SJCRH30 (cell line): Measurements from ENCODE around the gene ANKMY2. TPM values are rescaled to one million over a fixed set of nuclear protein-coding genes. Genes with fewer than 3 reads are reported as not detected.
A peak's percentile ranks its signal among the peaks of the same experiment; 100 is the strongest.
"Not testable (repeated sequence)": the region's sequence is repeated elsewhere in the genome, so short reads cannot be mapped to it uniquely, and the experiment has no call there.

Source experiments
- DNase-seq, 2 experiments: peaks; one replicate each; pipeline ENCODE4 v3.0.0-alpha.2; 2015 to 2020
- H3K27ac ChIP-seq: fragments of 250-450 bp; sonication (Bioruptor Pico); 2 replicates; pipeline ENCODE4 v1.5.1; 2020; ENCODE audit warnings: mild to moderate bottlenecking, moderate library complexity
- H3K27me3 ChIP-seq: fragments of 250-450 bp; sonication (Bioruptor Pico); 2 replicates; pipeline ENCODE4 v1.5.1; 2020; ENCODE audit warnings: mild to moderate bottlenecking, moderate library complexity
- H3K36me3 ChIP-seq: fragments of 250-450 bp; sonication (Bioruptor Pico); 2 replicates; pipeline ENCODE4 v1.5.1; 2020; ENCODE audit warnings: mild to moderate bottlenecking, moderate library complexity
- H3K4me1 ChIP-seq: fragments of 250-450 bp; sonication (Bioruptor Pico); 2 replicates; pipeline ENCODE4 v1.5.1; 2020; ENCODE audit warnings: mild to moderate bottlenecking, moderate library complexity
- H3K4me3 ChIP-seq: fragments of 250-450 bp; sonication (Bioruptor Pico); 2 replicates; pipeline ENCODE4 v1.5.1; 2020; ENCODE audit warnings: mild to moderate bottlenecking, moderate library complexity
- H3K9me3 ChIP-seq: fragments of 250-450 bp; sonication (Bioruptor Pico); replicated peaks from 2 replicates; pipeline ENCODE4 v1.5.1; 2020; ENCODE audit warnings: mild to moderate bottlenecking, moderate library complexity
- total RNA-seq: library from RNA; depleted of rRNA; stranded (reverse); fragments of >200 nt; shearing (Covaris generic); gene quantifications from 2 replicates; pipeline ENCODE4 v1.2.3, GENCODE V29; 2014

The ANKMY2 gene
- total RNA-seq, 1 experiment from 2014 or later, result 36.6 TPM

GRCh38 chr7:16668978-16669377 lies 23.4 kb upstream of the ANKMY2 start:
- no peaks in the 10 kb centered on the region for H3K4me1 ChIP-seq
- H3K36me3 ChIP-seq, result peaks cover 70% of the 10 kb centered on the region
- H3K27ac ChIP-seq, result no peak overlapping the region
- no peaks in the 10 kb centered on the region for H3K27me3 ChIP-seq
- H3K4me3 ChIP-seq, result no peak overlapping the region
- no peaks in the 10 kb centered on the region for H3K9me3 ChIP-seq
- DNase-seq, result no peak

- H3K9me3 ChIP-seq, result no peaks in the 10 kb centered on the region; the same call in 1 of the 2 replicates
- no peaks in the 10 kb centered on the region for H3K27me3 ChIP-seq
- DNase-seq, result no peak
- no peaks in the 10 kb centered on the region for H3K4me1 ChIP-seq
- H3K27ac ChIP-seq, result no peak overlapping the region
- no peak overlapping the region for H3K4me3 ChIP-seq
- peaks cover 64% of the 10 kb centered on the region for H3K36me3 ChIP-seq
Measured at GRCh38 chr7:16668049-16668858, 22.7 kb upstream of the ANKMY2 start.

GRCh38 chr7:16667355-16667754 lies 21.8 kb upstream of the ANKMY2 start:
- H3K9me3 ChIP-seq, result peaks cover 3% of the 10 kb centered on the region; the same call in 1 of the 2 replicates
- peaks cover 59% of the 10 kb centered on the region for H3K36me3 ChIP-seq
- H3K27me3 ChIP-seq, result no peaks in the 10 kb centered on the region
- H3K4me1 ChIP-seq, result no peaks in the 10 kb centered on the region
- DNase-seq, result no peak
- no peak overlapping the region for H3K4me3 ChIP-seq
- no peak overlapping the region for H3K27ac ChIP-seq

GRCh38 chr7:16661924-16662323 lies 16.4 kb upstream of the ANKMY2 start:
- Histone ChIP-seq H3K36me3 (peaks cover 25% of the 10 kb centered on the region), H3K9me3 (peaks cover 3% of the 10 kb centered on the region; the same call in 1 of the 2 replicates), H3K27ac (no peak overlapping the region), H3K4me3 (no peak overlapping the region), H3K4me1 (peaks cover 9% of the 10 kb centered on the region), H3K27me3 (no peaks in the 10 kb centered on the region)
- no peak for DNase-seq

- Histone ChIP-seq H3K27ac (no peak overlapping the region), H3K4me3 (no peak overlapping the region), H3K27me3 (no peaks in the 10 kb centered on the region), H3K36me3 (peaks cover 23% of the 10 kb centered on the region), H3K9me3 (peaks cover 3% of the 10 kb centered on the region; the same call in 1 of the 2 replicates), H3K4me1 (peaks cover 9% of the 10 kb centered on the region)
- peak in 1 of 2 experiments; percentile 26 for DNase-seq
Measured at GRCh38 chr7:16660702-16661464, 15.3 kb upstream of the ANKMY2 start.

- not testable (repeated sequence) for H3K4me1 ChIP-seq, H3K9me3 ChIP-seq, H3K4me3 ChIP-seq, DNase-seq, H3K27me3 ChIP-seq, H3K27ac ChIP-seq
- peaks cover 18% of the 10 kb centered on the region for H3K36me3 ChIP-seq
Measured at GRCh38 chr7:16659854-16660497, 14.4 kb upstream of the ANKMY2 start.

- no peaks in the 10 kb centered on the region for H3K9me3 ChIP-seq
- no peak overlapping the region for H3K27ac ChIP-seq
- H3K4me3 ChIP-seq, result no peak overlapping the region
Measured at GRCh38 chr7:16657656-16658279, 12.2 kb upstream of the ANKMY2 start.

GRCh38 chr7:16656141-16656540 lies 10.6 kb upstream of the ANKMY2 start:
- H3K36me3 ChIP-seq, result peaks cover 17% of the 10 kb centered on the region
- no peaks in the 10 kb centered on the region for H3K9me3 ChIP-seq
- H3K4me1 ChIP-seq, result peaks cover 8% of the 10 kb centered on the region
- H3K27ac ChIP-seq, result no peak overlapping the region
- no peak overlapping the region for H3K4me3 ChIP-seq
- DNase-seq, result no peak
- H3K27me3 ChIP-seq, result no peaks in the 10 kb centered on the region

More at GRCh38 chr7:16657656-16658279, 12.2 kb upstream of the ANKMY2 start:
- peak in 1 of 2 experiments; percentile 8 for DNase-seq
- H3K27me3 ChIP-seq, result no peaks in the 10 kb centered on the region
- peaks cover 9% of the 10 kb centered on the region for H3K4me1 ChIP-seq
- peaks cover 15% of the 10 kb centered on the region for H3K36me3 ChIP-seq

- no peak overlapping the region for H3K27ac ChIP-seq
- H3K4me1 ChIP-seq, result peaks cover under 1% of the 10 kb centered on the region
- peaks cover 17% of the 10 kb centered on the region for H3K36me3 ChIP-seq
- H3K4me3 ChIP-seq, result no peak overlapping the region
- H3K9me3 ChIP-seq, result no peaks in the 10 kb centered on the region
- no peaks in the 10 kb centered on the region for H3K27me3 ChIP-seq
- no peak for DNase-seq
Measured at GRCh38 chr7:16655394-16655793, 9.8 kb upstream of the ANKMY2 start.

GRCh38 chr7:16652888-16653287 lies 7.3 kb upstream of the ANKMY2 start:
- H3K36me3 ChIP-seq, result peaks cover 14% of the 10 kb centered on the region
- H3K4me3 ChIP-seq, result no peak overlapping the region
- no peaks in the 10 kb centered on the region for H3K9me3 ChIP-seq
- H3K27ac ChIP-seq, result no peak overlapping the region
- H3K27me3 ChIP-seq, result no peaks in the 10 kb centered on the region
- DNase-seq, result no peak
- H3K4me1 ChIP-seq, result peaks cover under 1% of the 10 kb centered on the region

- Histone ChIP-seq H3K9me3 (no peaks in the 10 kb centered on the region), H3K36me3 (peaks cover 14% of the 10 kb centered on the region), H3K4me3 (no peak overlapping the region), H3K4me1 (peaks cover 6% of the 10 kb centered on the region), H3K27me3 (no peaks in the 10 kb centered on the region), H3K27ac (no peak overlapping the region)
- DNase-seq, result no peak
Measured at GRCh38 chr7:16652240-16652583, 6.7 kb upstream of the ANKMY2 start.

- Histone ChIP-seq H3K27me3 (no peaks in the 10 kb centered on the region), H3K36me3 (peaks cover 8% of the 10 kb centered on the region), H3K4me3 (no peak overlapping the region), H3K9me3 (no peaks in the 10 kb centered on the region), H3K27ac (no peak overlapping the region), H3K4me1 (peaks cover 6% of the 10 kb centered on the region)
- DNase-seq, result no peak
Measured at GRCh38 chr7:16651396-16652239, 6.1 kb upstream of the ANKMY2 start.

- Histone ChIP-seq H3K36me3 (peaks cover 2% of the 10 kb centered on the region; the same call in 1 of the 2 replicates), H3K27ac (no peak overlapping the region), H3K27me3 (no peaks in the 10 kb centered on the region), H3K9me3 (no peaks in the 10 kb centered on the region), H3K4me1 (peaks cover 6% of the 10 kb centered on the region), H3K4me3 (no peak overlapping the region)
- no peak for DNase-seq
Measured at GRCh38 chr7:16650266-16650665, 4.7 kb upstream of the ANKMY2 start.

GRCh38 chr7:16649196-16649595 lies 3.6 kb upstream of the ANKMY2 start:
- peaks cover 6% of the 10 kb centered on the region for H3K4me1 ChIP-seq
- no peaks in the 10 kb centered on the region for H3K9me3 ChIP-seq
- H3K27ac ChIP-seq, result no peak overlapping the region
- no peaks in the 10 kb centered on the region for H3K27me3 ChIP-seq
- peaks cover 2% of the 10 kb centered on the region; the same call in 1 of the 2 replicates for H3K36me3 ChIP-seq
- H3K4me3 ChIP-seq, result no peak overlapping the region
- DNase-seq, result no peak
